KMS-11 (cell line): ENCODE data around the gene SYPL2.

Experiments
- H2AFZ ChIP-seq: fragments of 200-600 bp; sonication (generic); 2 replicates; pipeline ENCODE4 v1.6.1; 2016; ENCODE audit warnings: antibody characterized with exemption, mixed run types, low read depth
- H3K27ac ChIP-seq: fragments of 200-600 bp; sonication (generic); 2 replicates; pipeline ENCODE4 v1.6.1; 2016; ENCODE audit warnings: mild to moderate bottlenecking, mixed run types
- H3K27me3 ChIP-seq: fragments of 200-600 bp; sonication (generic); 2 replicates; pipeline ENCODE4 v1.6.1; 2017; ENCODE audit warnings: mild to moderate bottlenecking, low read depth, mixed run types, moderate library complexity; ENCODE audit not compliant: insufficient read depth
- H3K36me3 ChIP-seq: fragments of 200-600 bp; sonication (generic); 2 replicates; pipeline ENCODE4 v1.6.1; 2017; ENCODE audit warnings: mild to moderate bottlenecking, mixed run types; ENCODE audit not compliant: insufficient read depth
- H3K4me1 ChIP-seq: fragments of 200-600 bp; sonication (generic); 2 replicates; pipeline ENCODE4 v1.6.1; 2016; ENCODE audit warnings: mild to moderate bottlenecking, low read depth, mixed run types; ENCODE audit not compliant: poor library complexity, severe bottlenecking
- H3K4me2 ChIP-seq: fragments of 200-600 bp; sonication (generic); 2 replicates; pipeline ENCODE4 v1.7.0; 2016; ENCODE audit warnings: mild to moderate bottlenecking, mixed run types
- H3K4me3 ChIP-seq: fragments of 200-600 bp; sonication (generic); IDR thresholded peaks from 2 replicates; pipeline ENCODE4 v1.6.1; 2017; ENCODE audit warnings: low read depth, low read length, mixed read lengths; ENCODE audit not compliant: insufficient read depth
- H3K79me2 ChIP-seq: fragments of 200-600 bp; sonication (generic); 2 replicates; pipeline ENCODE4 v1.6.1; 2016; ENCODE audit warnings: low read depth, mixed run types; ENCODE audit not compliant: insufficient read depth
- H3K9ac ChIP-seq: fragments of 200-600 bp; sonication (generic); 2 replicates; pipeline ENCODE4 v1.6.1; 2016; ENCODE audit warnings: mild to moderate bottlenecking, mixed run types
- H4K20me1 ChIP-seq: fragments of 200-600 bp; sonication (generic); 2 replicates; pipeline ENCODE4 v1.6.1; 2016; ENCODE audit warnings: mild to moderate bottlenecking, mixed run types; ENCODE audit not compliant: insufficient read depth
- CTCF ChIP-seq: fragments of 200-600 bp; sonication (generic); conservative IDR thresholded peaks from 2 replicates; pipeline ENCODE4 v1.6.1; 2017; ENCODE audit warnings: low read depth, mild to moderate bottlenecking, antibody characterized with exemption, low read length, moderate library complexity, mixed read lengths

Gene SYPL2

GRCh38 chr1:109488201-109488600, 21.9 kb downstream of the SYPL2 start:
- peaks cover 16% of the 10 kb centered on the region for H3K4me1 ChIP-seq
- no peak overlapping the region for H3K4me3 ChIP-seq
- no peaks in the 10 kb centered on the region for H3K36me3 ChIP-seq
- H3K9ac ChIP-seq, result no peak overlapping the region
- peaks cover 9% of the 10 kb centered on the region; the same call in 1 of the 2 replicates for H3K79me2 ChIP-seq
- TF ChIP-seq CTCF, result no peak
- no peaks in the 10 kb centered on the region for H3K27me3 ChIP-seq
- H4K20me1 ChIP-seq, result no peaks in the 10 kb centered on the region
- H3K27ac ChIP-seq, result no peak overlapping the region
- H3K4me2 ChIP-seq, result no peak overlapping the region
- no peak overlapping the region for H2AFZ ChIP-seq

GRCh38 chr1:109488696-109489095, 22.4 kb downstream of the SYPL2 start:
- no peaks in the 10 kb centered on the region for H3K36me3 ChIP-seq
- no peak overlapping the region for H3K4me2 ChIP-seq
- no peaks in the 10 kb centered on the region for H3K27me3 ChIP-seq
- H3K9ac ChIP-seq, result no peak overlapping the region
- H2AFZ ChIP-seq, result no peak overlapping the region
- H4K20me1 ChIP-seq, result no peaks in the 10 kb centered on the region
- no peak for TF ChIP-seq CTCF
- no peak overlapping the region for H3K27ac ChIP-seq
- H3K79me2 ChIP-seq, result peaks cover 9% of the 10 kb centered on the region; the same call in 1 of the 2 replicates
- peaks cover 19% of the 10 kb centered on the region for H3K4me1 ChIP-seq
- no peak overlapping the region for H3K4me3 ChIP-seq

GRCh38 chr1:109490029-109490933, 23.9 kb downstream of the SYPL2 start:
- H3K4me2 ChIP-seq, result no peak overlapping the region
- H4K20me1 ChIP-seq, result no peaks in the 10 kb centered on the region
- H3K4me3 ChIP-seq, result no peak overlapping the region
- H3K79me2 ChIP-seq, result peaks cover 10% of the 10 kb centered on the region; the same call in 1 of the 2 replicates
- TF ChIP-seq CTCF, result peak; percentile 93
- no peak overlapping the region for H3K27ac ChIP-seq
- H3K36me3 ChIP-seq, result no peaks in the 10 kb centered on the region
- H2AFZ ChIP-seq, result no peak overlapping the region
- peaks cover 21% of the 10 kb centered on the region for H3K4me1 ChIP-seq
- H3K9ac ChIP-seq, result no peak overlapping the region
- H3K27me3 ChIP-seq, result no peaks in the 10 kb centered on the region

- Histone ChIP-seq H3K27ac (no peak overlapping the region), H3K79me2 (peaks cover 11% of the 10 kb centered on the region; the same call in 1 of the 2 replicates), H4K20me1 (no peaks in the 10 kb centered on the region), H3K4me3 (no peak overlapping the region), H3K9ac (no peak overlapping the region), H3K4me2 (no peak overlapping the region), H3K4me1 (peaks cover 18% of the 10 kb centered on the region), H2AFZ (no peak overlapping the region), H3K36me3 (no peaks in the 10 kb centered on the region; the same call in 1 of the 2 replicates), H3K27me3 (no peaks in the 10 kb centered on the region)
- TF ChIP-seq CTCF, result peak; percentile 57
Observed at GRCh38 chr1:109490934-109491302, 24.6 kb downstream of the SYPL2 start.
